ENCODE measurements around the gene KCNMA1. TPM values are rescaled to one million over a fixed set of nuclear protein-coding genes. Genes with fewer than 3 reads are reported as not detected.

The KCNMA1 gene
- total and polyA plus RNA-seq, 7 donors = 15.3 to 427 (median 256) TPM

- Histone ChIP-seq H3K27me3 (no peaks in the 10 kb centered on the region), H3K4me1 (peaks cover 0 to 75% (median 65%) of the 10 kb centered on the region in 4 donors), H3K36me3 (no peaks in the 10 kb centered on the region), H3K27ac (peak overlapping the region in 3 of 4 donors; percentile 84 to 93 (median 87)), H3K9me3 (no peaks in the 10 kb centered on the region), H3K4me3 (no peak overlapping the region)
- WGBS, 2 donors = 43 to 68% methylated on average over 2 of the region's 2 CpGs
- intact Hi-C loops (cut with DNase I) = no loop called here
- DNase-seq = no peak
- TF ChIP-seq POLR2A (IDR thresholded peaks at IDR 0.05) (no peak), EP300 (IDR thresholded peaks at IDR 0.05) (no peak), POLR2AphosphoS5 (IDR thresholded peaks at IDR 0.05) (no peak)
- TF ChIP-seq, protein P1, sequence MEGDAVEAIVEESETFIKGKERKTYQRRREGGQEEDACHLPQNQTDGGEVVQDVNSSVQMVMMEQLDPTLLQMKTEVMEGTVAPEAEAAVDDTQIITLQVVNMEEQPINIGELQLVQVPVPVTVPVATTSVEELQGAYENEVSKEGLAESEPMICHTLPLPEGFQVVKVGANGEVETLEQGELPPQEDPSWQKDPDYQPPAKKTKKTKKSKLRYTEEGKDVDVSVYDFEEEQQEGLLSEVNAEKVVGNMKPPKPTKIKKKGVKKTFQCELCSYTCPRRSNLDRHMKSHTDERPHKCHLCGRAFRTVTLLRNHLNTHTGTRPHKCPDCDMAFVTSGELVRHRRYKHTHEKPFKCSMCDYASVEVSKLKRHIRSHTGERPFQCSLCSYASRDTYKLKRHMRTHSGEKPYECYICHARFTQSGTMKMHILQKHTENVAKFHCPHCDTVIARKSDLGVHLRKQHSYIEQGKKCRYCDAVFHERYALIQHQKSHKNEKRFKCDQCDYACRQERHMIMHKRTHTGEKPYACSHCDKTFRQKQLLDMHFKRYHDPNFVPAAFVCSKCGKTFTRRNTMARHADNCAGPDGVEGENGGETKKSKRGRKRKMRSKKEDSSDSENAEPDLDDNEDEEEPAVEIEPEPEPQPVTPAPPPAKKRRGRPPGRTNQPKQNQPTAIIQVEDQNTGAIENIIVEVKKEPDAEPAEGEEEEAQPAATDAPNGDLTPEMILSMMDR (IDR thresholded peaks at IDR 0.05) = no peak
Observed at GRCh38 chr10:77204171-77204570, 433.4 kb downstream of the KCNMA1 start.

- DNase-seq = no peak
- Histone ChIP-seq H3K36me3 (no peaks in the 10 kb centered on the region), H3K27me3 (no peaks in the 10 kb centered on the region), H3K4me1 (peaks cover 0 to 71% (median 62%) of the 10 kb centered on the region in 4 donors), H3K9me3 (no peaks in the 10 kb centered on the region), H3K27ac (peak overlapping the region; percentile 59 to 93 (median 86)), H3K4me3 (no peak overlapping the region)
- WGBS, 2 donors = 48 to 65% methylated on average over 2 of the region's 2 CpGs
- TF ChIP-seq, protein P1 (IDR thresholded peaks at IDR 0.05) = no peak
- TF ChIP-seq POLR2AphosphoS5 (IDR thresholded peaks at IDR 0.05) (no peak), POLR2A (IDR thresholded peaks at IDR 0.05) (no peak), EP300 (IDR thresholded peaks at IDR 0.05) (no peak)
- intact Hi-C loops (cut with DNase I) = no loop called here
Observed at GRCh38 chr10:77202857-77203256, 434.8 kb downstream of the KCNMA1 start.

- peaks cover 0 to 60% (median 55%) of the 10 kb centered on the region in 4 donors for H3K4me1 ChIP-seq
- H3K27ac ChIP-seq = peak overlapping the region; percentile 59 to 93 (median 86)
- H3K36me3 ChIP-seq = no peaks in the 10 kb centered on the region
- TF ChIP-seq, protein P1 (IDR thresholded peaks at IDR 0.05) = no peak
- peak in 2 of 4 donors; percentile 9 to 56 for TF ChIP-seq POLR2AphosphoS5 (IDR thresholded peaks at IDR 0.05)
- H3K9me3 ChIP-seq = no peaks in the 10 kb centered on the region
- H3K4me3 ChIP-seq = no peak overlapping the region
- WGBS, 2 donors = 29 to 63% methylated on average over 7 of the region's 7 CpGs
- intact Hi-C loops (cut with DNase I) = no loop called here
- peak; percentile 79 for DNase-seq
- no peaks in the 10 kb centered on the region for H3K27me3 ChIP-seq
Observed at GRCh38 chr10:77201135-77202106, 436.2 kb downstream of the KCNMA1 start.

DNA sequence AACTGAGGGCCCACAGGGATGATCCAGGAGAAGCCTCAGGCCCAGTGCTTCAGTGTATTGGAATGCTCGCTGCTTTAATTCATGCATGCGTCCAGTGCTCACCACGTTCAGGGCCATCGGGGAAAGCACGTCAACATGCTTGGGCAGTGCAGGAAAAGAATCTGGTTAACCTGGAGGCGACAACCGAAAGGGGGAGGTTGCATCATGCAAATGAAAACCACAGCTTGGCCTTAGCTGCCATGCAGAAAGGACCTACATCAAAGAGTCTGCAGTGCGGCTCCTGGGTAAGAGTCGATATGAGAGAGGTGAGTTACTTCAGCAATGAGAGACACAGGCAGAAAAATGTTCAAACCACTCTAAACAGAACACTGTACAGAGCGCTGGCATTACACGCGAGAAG is 440.1 kb downstream of the KCNMA1 start:
- H3K27me3 ChIP-seq = no peaks in the 10 kb centered on the region
- no peak for TF ChIP-seq POLR2AphosphoS5 (IDR thresholded peaks at IDR 0.05)
- TF ChIP-seq POLR2A (IDR thresholded peaks at IDR 0.05) = no peak
- TF ChIP-seq EP300 (IDR thresholded peaks at IDR 0.05) = no peak
- TF ChIP-seq, protein P1 (IDR thresholded peaks at IDR 0.05) = no peak
- H3K36me3 ChIP-seq = no peaks in the 10 kb centered on the region
- H3K27ac ChIP-seq = peak overlapping the region; percentile 84 to 93 (median 86)
- intact Hi-C loops (cut with DNase I) = loop anchor here (2.0 to 5.0 kb wide), 2 partner anchors 41 to 90 kb away; no protein-coding TSS in a partner anchor
- H3K4me3 ChIP-seq = no peak overlapping the region
- no peaks in the 10 kb centered on the region for H3K9me3 ChIP-seq
- 89 to 92% methylated on average over 12 of the region's 12 CpGs for WGBS, 2 donors
- DNase-seq = no peak
- H3K4me1 ChIP-seq = peaks cover 0 to 76% (median 68%) of the 10 kb centered on the region in 4 donors
